GM12865 (cell line): ENCODE measurements around the gene CACNA1H.

Experiments
- DNase-seq: peaks from one replicate; pipeline ENCODE4 v3.0.0; 2010; ENCODE audit warnings: low read depth
- H3K4me3 ChIP-seq: 2 replicates; pipeline ENCODE4 v1.5.1; 2011; ENCODE audit warnings: mild to moderate bottlenecking, low read depth, low read length, control low read depth
- TF ChIP-seq, protein P1 (sequence below): IDR thresholded peaks from 2 replicates; pipeline ENCODE4 v1.5.1; 2011; ENCODE audit warnings: low read length, control low read depth, low read depth, inconsistent platforms; ENCODE audit not compliant: insufficient read depth; ENCODE audit errors: missing control alignments

Gene CACNA1H

DNA sequence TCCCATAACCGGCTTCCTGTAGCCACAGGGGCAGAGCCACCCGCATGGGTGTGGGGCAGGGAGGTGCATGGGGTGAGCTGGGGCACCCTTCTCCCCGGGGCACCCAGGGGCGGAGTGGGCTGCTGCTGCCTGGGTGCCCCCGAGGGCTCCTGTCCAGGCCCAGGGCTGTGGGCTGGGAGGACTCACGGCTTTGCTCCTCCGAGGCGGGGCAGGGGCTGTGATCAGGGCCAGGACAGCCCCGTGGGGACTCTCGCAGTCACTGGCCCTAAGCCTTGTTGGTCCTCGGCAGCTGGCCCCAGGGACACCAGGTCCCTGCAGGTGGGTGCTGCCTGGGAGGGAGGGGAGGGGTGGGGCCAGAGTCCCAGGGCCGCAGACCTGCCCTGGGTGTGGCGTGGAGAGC is 19.7 kb downstream of the CACNA1H start:
- no peak for DNase-seq
- no peak overlapping the region for H3K4me3 ChIP-seq
- TF ChIP-seq, protein P1, sequence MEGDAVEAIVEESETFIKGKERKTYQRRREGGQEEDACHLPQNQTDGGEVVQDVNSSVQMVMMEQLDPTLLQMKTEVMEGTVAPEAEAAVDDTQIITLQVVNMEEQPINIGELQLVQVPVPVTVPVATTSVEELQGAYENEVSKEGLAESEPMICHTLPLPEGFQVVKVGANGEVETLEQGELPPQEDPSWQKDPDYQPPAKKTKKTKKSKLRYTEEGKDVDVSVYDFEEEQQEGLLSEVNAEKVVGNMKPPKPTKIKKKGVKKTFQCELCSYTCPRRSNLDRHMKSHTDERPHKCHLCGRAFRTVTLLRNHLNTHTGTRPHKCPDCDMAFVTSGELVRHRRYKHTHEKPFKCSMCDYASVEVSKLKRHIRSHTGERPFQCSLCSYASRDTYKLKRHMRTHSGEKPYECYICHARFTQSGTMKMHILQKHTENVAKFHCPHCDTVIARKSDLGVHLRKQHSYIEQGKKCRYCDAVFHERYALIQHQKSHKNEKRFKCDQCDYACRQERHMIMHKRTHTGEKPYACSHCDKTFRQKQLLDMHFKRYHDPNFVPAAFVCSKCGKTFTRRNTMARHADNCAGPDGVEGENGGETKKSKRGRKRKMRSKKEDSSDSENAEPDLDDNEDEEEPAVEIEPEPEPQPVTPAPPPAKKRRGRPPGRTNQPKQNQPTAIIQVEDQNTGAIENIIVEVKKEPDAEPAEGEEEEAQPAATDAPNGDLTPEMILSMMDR: no peak

DNA sequence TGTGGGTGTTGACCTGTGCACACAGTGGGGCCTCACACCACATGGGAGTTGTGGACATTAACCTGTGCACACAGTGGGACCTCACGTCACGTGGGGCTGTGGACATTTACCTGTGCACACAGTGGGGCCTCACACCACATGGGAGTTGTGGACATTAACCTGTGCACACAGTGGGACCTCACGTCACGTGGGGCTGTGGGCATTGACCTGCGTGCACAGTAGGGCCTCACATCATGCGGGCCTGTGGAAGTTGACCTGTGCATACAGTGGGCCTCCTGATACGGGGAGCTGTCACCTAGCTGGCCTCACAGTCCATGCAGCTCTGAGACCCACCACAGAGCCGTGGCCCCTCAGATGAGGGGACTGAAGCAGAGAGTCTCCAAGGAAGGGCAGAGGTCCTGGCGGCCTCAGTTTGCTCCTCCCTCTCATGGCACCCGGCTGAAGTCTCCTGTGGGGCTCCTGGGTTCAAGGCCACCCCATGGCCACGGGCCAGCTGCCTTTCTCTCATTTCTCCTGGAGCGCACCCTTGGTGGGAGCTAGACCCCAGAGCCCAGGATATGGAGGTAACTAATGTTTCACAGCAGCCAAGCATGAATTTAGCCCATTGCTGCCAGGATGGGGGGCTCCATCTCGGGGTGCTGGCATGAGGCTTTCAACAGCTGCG is 21.0 kb downstream of the CACNA1H start:
- no peak overlapping the region for H3K4me3 ChIP-seq
- TF ChIP-seq, protein P1: no peak
- DNase-seq: no peak

DNA sequence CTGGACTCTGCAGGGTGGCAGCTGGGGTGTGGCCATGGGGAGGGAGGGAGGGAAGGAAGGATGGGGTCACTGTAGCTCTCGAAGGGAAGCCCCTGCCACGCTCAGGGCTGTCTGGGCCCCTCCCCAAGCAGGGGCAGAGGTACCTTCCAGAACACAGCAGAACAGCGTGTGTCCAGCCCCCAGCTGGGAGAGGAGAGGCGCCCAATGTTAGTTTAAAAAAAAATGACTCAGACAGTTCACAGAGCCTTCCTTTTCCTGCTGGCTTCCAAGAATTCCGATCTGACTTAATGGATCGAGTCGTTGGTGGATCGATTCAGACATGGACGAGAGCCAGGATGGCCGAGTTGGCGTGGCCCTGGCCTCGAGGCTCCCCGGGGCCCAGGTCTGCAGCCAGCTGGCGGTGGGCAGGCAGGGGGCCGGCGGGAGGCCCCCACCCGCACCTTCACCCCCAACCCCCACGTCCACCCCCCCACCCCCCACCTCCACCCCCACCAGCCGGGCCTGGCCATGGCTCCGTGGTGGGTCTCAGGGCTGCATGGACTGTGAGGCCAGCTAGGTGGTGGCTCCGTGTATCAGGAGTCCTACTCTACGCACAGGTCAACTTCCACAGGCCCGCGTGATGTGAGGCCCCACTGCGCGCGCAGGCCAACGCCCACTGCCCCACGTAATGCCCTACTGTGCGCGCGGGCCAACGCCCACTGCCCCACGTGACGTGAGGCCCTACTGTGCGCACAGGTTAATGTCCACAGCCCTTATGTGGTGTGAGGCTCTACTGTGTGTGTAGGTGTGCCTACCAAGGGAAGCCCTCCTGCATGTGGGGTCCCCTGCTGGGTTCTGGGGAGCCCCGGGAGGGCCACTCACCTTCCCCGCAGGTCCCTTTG is 21.8 kb downstream of the CACNA1H start:
- no peak overlapping the region for H3K4me3 ChIP-seq
- TF ChIP-seq, protein P1: no peak
- DNase-seq: no peak

DNA sequence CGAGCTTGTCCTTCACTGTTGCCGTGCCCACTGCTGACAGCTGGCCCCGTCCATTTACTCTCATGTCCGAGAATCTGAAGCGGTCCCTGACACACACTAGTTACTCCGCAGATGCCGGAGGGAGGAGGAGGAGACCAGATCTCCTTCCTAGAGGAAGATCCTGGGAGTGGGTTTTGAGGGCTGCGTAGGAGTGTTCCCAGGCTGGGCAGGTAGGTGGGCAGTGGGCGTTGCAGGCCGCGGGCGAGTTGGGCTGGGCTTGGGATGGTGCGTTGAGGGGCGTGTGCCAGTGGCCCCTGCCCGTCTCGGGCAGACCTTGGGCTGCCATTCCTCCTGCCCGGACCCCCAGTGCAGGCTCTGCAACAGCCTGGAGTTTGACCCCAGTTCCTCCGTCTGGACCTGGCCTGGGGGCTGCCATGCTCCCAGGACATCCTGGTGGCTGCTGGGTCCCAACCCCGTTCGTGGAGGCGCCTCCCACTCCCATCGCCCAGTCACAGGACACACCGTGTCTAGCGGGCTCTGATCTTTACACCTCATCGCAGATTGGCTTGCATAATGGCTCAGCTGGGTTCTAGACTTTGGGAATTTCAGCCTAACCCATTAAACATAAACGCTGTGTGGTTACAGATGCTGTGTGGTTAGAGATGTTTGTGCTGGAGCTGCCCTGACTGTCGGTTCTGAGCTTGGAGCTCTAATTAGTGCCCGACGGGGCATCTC is 22.8 kb downstream of the CACNA1H start:
- TF ChIP-seq, protein P1: no peak
- no peak overlapping the region for H3K4me3 ChIP-seq
- DNase-seq: no peak

DNA sequence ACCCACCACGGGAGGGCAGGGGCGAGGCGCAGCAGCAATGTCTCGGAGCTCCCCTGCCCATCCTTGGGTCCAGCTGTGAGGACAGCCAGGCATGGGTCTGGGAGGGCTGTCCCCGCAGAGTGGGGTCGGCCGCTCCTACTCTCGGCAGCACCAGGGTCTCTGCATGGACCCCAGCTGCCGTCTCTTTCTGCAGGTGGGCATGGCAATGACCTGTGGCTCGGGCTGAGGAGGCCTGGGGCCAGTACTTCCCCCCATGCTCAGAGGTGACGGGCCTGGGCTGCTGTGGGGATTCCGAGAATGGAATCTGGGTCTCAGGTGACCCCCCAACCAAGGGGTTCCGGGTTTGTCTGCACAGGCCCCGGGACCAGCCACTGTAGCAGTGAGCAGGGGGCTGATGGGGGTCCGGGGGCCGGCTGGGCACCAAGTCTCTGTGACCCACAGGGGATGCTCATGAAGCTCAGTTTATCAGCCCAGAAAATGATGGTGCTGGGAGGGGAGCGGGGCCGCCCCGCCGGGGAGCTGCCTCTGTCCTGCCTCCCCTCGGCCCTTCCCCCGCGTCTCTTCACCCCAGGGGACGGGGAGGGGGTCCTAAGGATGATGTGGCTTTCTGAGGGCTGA is 23.5 kb downstream of the CACNA1H start:
- TF ChIP-seq, protein P1: no peak
- no peak for DNase-seq
- no peak overlapping the region for H3K4me3 ChIP-seq

DNA sequence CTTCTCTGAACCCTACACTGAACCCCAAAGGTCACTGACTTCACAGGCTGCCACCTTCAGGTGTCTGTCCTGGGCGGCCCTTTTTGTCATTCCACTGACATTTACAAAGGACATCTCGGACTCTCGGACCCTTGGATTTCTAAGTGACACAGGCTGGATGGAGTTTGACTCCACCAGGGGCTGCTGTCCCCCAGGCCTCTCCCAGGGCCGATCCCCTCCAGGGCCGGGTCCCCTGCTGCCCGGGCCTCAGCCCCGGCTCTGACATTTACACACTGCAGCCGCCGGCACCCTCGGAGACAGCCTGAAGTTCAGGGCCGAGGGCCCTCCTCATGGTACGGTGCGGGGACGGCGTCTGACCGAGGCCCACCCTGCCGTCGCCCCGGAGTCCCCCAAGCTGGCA is 24.1 kb downstream of the CACNA1H start:
- DNase-seq: no peak
- H3K4me3 ChIP-seq: no peak overlapping the region
- TF ChIP-seq, protein P1: no peak
